KBM-7 (cell line): Measurements from ENCODE around the gene SLC49A4.

Experiments used
- DNase-seq: peaks from one replicate; pipeline ENCODE4 v3.0.0-alpha.2; 2015
- in situ Hi-C: fragments of 300-500 bp; cut with MboI; formaldehyde crosslinking; loops from 2 replicates; pipeline ENCODE4 v1.14.3; 2020; ENCODE audit warnings: low sequenced_read_pairs, low pct_unique_long_range_greater_than_20kb, mixed read lengths

SLC49A4 gene

GRCh38 chr3:122784436-122784835 lies 10.4 kb upstream of the SLC49A4 start:
- in situ Hi-C loops, result no loop called here
- no peak for DNase-seq

GRCh38 chr3:122785231-122785630 lies 9.6 kb upstream of the SLC49A4 start:
- in situ Hi-C loops, result no loop called here
- DNase-seq, result no peak

- in situ Hi-C loops, result no loop called here
- no peak for DNase-seq
Observed at GRCh38 chr3:122786066-122786465, 8.8 kb upstream of the SLC49A4 start.

- in situ Hi-C loops, result no loop called here
- DNase-seq, result no peak
Observed at GRCh38 chr3:122787872-122788271, 7.0 kb upstream of the SLC49A4 start.

- in situ Hi-C loops, result no loop called here
- DNase-seq, result peak; percentile 43
Observed at GRCh38 chr3:122789585-122790273, 5.1 kb upstream of the SLC49A4 start.

GRCh38 chr3:122793568-122794416 lies 1.1 kb upstream of the SLC49A4 start, which contains the start of gene HSPBAP1:
Gene HSPBAP1 (minus strand): TSS chr3:122793831. CDS start chr3:122793680, 151 bp downstream.
- DNase-seq, result peak; percentile 91
- in situ Hi-C loops, result no loop called here

GRCh38 chr3:122794483-122794778 lies 438 bp upstream of the SLC49A4 start:
- in situ Hi-C loops, result no loop called here
- DNase-seq, result no peak

- in situ Hi-C loops, result no loop called here
- no peak for DNase-seq
Observed at GRCh38 chr3:122795674-122796195, 866 bp downstream of the SLC49A4 start.

- in situ Hi-C loops, result no loop called here
- DNase-seq, result no peak
Observed at GRCh38 chr3:122797291-122797690, 2.4 kb downstream of the SLC49A4 start.

GRCh38 chr3:122799322-122799721 lies 4.5 kb downstream of the SLC49A4 start:
- DNase-seq, result no peak
- in situ Hi-C loops, result no loop called here

- in situ Hi-C loops, result no loop called here
- no peak for DNase-seq
Observed at GRCh38 chr3:122800031-122800430, 5.2 kb downstream of the SLC49A4 start.

GRCh38 chr3:122800706-122801237 lies 5.9 kb downstream of the SLC49A4 start:
- DNase-seq, result no peak
- in situ Hi-C loops, result no loop called here

- in situ Hi-C loops, result no loop called here
- no peak for DNase-seq
Observed at GRCh38 chr3:122802323-122802722, 7.5 kb downstream of the SLC49A4 start.

GRCh38 chr3:122803977-122804376 lies 9.1 kb downstream of the SLC49A4 start:
- in situ Hi-C loops, result no loop called here
- no peak for DNase-seq

- no peak for DNase-seq
- in situ Hi-C loops, result no loop called here
Observed at GRCh38 chr3:122810734-122811133, 15.9 kb downstream of the SLC49A4 start.

GRCh38 chr3:122816587-122816986 lies 21.7 kb downstream of the SLC49A4 start:
- in situ Hi-C loops, result no loop called here

GRCh38 chr3:122824465-122825381 lies 29.9 kb downstream of the SLC49A4 start:
- in situ Hi-C loops, result no loop called here
- DNase-seq, result no peak

More at GRCh38 chr3:122816587-122816986, 21.7 kb downstream of the SLC49A4 start:
- no peak for DNase-seq

- in situ Hi-C loops, result no loop called here
- DNase-seq, result no peak
Observed at GRCh38 chr3:122825460-122825859, 30.6 kb downstream of the SLC49A4 start.

- in situ Hi-C loops, result no loop called here
- no peak for DNase-seq
Observed at GRCh38 chr3:122826278-122826677, 31.4 kb downstream of the SLC49A4 start.
